ENCODE data around the gene PTPRN2.
"Not testable (repeated sequence)": the region's sequence is repeated elsewhere in the genome, so short reads cannot be mapped to it uniquely, and the experiment has no call there.

PTPRN2 gene

DNA sequence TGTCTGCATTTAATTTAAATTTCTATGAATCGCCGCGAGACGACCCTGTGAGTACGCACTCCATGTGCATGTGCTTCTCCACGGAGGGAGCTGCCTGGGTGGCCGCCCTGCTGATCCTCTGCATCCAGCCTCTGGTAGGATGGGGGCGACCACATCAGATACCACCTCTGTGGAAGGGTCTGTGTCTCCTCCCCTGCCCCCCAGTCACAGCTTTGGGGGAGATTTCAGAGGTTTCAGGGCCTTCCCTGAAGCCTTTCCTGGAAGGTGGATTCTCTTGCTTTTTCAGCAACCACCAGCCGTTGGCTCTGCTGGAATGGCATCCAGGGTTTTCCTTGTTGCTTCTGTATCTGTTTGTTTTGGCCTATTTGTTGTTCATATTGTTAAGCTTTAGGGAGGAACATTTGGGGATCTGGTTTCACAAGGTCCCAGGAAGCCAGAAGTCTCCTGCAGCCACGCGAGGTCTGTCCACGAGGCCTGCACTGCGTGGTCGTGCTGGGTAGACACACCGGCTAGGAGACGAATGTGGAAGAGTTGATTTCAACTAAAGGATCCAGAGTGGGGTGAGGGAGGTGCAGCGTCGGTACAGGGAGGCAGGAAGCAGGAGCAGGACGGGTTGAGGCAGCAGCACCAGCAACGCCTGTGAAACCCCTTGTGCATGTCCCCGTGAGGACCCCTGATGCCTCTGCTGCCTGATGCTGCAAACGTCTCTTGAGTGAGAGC is 329.1 kb downstream of the PTPRN2 start:
- DNase-seq: no peak

DNA sequence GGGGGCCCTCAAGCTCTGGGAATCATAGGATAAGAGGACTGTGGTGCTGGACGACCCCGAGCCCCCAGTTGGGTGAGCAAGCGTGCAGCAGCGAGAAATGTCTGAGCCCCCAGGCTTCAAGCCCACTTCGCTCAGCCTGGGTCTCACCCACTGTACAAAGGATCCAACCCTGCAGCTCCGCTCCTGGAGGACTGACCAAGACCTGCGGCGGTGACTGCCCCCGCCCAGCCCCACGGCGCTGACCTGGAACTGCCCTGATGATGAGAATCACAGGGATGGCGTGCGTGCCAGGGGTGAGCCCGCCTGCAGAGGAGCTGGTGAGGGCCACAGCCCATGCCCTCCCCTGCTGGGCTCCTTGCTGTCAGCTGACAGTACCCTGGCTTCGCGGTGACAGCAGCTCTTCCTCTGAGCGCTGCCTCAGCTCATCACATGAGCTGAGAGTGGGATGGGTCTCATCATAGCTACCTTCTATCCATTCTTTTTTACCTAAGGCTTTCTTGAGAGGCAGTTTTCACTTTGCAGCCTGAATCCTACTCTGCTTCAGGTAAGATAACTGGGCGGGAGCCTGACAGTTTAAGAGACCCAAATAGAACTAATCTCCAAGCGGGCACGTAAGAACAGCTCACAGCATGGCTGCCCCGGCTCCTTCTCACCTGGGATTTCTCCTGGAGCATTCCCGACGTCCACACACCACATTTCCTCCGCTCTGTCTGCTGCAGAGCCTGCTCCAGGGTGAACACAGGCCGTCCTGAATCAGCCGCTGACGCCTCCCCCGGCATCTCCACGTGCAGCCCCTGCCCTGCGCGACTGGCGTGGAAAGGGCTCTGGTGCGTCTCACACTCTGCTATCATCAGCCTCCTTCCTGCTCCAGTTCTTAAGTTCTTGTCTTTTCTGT is 329.9 kb downstream of the PTPRN2 start:
- DNase-seq: no peak

GRCh38 chr7:158257001-158257400 is 330.6 kb downstream of the PTPRN2 start:
- no peak for DNase-seq

DNA sequence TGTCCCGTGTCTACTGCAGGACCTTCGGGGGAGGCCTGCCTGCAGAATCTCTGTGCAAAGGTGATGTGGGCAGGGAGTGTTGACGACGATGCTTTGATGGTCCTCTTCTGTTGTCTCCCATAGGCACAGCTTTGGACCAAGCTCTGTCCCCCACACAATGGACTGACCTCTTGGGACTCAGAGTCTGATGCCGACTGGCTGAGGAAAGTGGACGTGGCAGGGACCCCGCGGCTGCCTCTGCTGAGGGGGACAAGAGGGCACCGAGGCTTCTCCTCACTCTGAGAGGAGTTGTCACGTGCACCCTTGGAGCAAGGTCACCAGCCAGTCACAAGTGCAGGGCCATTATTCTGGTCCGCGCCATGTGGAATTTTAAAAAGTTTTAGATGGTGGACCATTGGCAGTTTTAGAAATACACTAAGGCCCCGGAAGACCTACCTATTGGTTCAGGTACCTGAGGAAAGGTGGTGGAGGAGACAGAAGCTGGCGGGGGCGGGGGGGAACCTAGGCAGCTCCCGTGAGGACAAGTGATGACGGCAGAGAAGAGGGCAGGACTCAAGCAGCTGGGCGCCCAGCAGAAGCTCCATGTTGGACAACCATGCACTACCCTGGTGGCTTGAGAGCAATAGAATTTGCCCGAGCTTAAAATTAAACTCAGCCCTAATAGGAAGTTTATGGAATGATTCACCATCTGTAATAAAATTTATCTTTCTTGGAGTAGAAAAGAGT is 331.4 kb downstream of the PTPRN2 start:
- DNase-seq: no peak

DNA sequence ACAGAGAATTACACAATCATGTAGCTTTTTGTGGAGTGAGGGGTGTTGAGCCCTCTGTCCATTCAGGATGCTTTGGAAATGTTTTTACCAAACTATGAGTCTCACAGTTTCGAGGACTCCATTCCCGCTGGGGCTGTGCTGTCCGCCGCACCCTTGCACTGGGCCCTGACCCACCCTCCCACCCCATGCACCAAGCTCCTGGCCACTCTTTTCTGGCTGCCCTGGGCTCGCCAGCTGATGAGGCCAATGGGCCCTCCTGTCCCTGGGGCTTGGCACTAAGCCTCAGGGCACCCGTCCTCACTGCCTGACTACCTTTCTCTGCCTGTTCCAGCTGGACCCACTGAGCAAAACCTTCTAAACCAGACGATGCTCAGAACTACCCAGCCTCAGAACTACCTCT is 332.1 kb downstream of the PTPRN2 start:
- DNase-seq: no peak

DNA sequence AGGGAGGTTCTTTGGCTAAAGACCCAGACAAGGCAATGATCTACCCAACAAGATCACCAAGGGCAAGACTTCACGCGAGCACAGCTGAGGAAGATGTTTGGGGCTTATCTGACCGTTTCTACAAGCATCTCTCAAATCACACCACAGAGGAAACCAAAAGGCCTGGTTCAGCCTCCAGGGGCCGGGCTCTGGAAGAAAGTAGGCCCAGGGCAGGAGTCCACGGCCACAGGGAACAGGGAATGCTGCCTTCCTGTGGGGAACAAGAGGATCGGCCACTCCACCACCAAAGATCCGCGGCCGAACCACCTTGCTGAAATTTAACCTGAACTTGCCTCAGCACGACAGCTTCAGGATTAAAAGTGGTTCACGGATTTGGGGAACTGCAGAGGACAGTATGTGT is 332.5 kb downstream of the PTPRN2 start:
- no peak for DNase-seq

- DNase-seq: not testable (repeated sequence)
Measured at GRCh38 chr7:158253670-158254045, 334.0 kb downstream of the PTPRN2 start.

GRCh38 chr7:158252837-158253669 is 334.6 kb downstream of the PTPRN2 start:
- no peak for DNase-seq

DNA sequence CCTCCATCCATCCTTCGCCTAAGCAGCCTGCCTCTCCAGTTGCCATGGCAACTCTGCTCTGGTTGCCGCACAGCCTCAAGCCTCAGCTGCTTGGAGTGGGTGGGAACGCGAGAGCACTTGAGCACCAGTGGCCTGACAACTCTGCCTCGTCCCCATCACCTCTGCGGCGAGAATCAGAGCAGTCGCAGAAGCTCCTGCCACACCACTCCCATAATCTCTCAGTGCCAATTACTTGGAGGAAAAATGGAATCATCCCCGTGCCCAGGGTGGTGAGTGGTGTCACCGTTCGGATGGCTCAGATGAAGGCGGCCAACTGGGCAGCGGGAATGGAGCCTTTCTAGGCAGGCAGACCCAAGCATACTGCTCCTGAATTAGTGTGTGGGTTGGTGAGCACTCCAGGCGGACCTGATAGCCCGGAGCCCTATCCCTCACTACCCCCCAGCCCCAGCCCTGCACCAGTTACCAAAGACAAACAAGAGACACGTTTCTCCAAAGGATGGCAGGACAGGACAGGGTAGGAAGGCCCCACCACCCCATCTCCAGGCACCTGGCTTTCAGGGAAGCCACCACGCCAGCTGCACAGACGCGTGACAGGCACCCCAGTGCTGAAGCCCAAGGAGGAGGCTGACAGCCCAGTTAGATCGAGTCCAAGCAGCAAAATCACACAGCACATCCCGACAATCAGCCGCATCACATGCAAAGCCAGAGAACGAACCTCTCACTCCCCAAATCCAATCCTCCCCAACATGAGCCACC is 335.4 kb downstream of the PTPRN2 start:
- DNase-seq: no peak

DNA sequence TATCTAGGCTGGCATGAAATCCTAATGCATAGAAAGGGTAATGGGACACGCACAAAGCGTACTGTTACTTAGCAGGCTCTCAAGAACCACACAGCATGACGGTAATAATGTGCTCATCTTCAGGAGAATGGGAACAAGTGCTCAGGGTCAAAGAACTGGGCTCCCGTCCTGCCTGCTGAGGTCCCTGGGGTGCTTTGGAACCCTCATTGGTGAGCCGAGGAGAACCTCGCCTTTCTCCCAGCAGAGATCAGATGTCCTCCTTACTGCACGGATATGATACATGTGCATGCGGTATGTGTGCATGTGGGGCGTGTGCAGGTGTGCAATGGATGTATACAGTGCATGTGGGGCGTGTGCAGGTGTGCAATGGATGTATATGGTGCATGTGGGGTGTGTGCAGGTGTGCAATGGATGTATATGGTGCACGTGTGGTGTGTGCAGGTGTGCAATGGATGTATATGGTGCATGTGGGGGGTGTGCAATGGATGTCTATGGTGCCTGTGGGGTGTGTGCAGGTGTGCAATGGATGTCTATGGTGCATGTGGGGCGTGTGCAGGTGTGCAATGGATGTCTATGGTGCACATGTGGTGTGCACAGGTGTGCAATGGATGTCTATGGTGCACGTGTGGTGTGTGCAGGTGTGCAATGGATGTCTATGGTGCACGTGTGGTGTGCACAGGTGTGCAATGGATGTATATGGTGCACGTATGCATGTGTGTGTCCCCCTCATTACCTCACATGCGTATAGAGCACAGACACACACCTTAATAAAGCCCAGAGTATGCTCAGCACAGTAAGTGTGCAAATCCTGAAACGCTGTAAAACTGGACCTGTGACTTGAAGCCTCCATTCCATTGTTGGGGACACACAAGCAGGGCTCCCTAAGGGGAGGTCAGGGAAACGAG is 336.3 kb downstream of the PTPRN2 start:
- DNase-seq: no peak

DNA sequence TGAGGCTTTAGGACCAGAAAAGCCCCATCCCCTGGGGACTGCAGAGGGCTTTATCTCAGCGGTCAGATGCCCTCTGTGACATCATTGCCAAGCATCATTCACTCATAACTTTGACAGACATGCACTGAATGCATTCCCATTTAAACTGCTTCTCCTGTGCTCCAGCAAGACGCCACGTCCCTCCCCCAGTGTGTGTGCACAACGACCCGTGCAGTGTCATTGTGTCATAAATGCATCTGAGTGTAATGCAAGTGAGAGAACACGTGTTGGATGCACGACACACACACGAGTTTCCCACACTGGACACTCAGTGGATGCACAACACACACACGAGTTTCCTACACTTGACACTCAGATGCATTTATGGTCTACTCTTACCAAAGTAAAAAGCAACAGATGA is 337.9 kb downstream of the PTPRN2 start:
- no peak for DNase-seq

- DNase-seq: no peak
Measured at GRCh38 chr7:158248816-158249215, 338.8 kb downstream of the PTPRN2 start.

- DNase-seq: no peak
Measured at GRCh38 chr7:158247758-158248487, 339.7 kb downstream of the PTPRN2 start.

GRCh38 chr7:158246960-158247673 is 340.5 kb downstream of the PTPRN2 start:
- no peak for DNase-seq

DNA sequence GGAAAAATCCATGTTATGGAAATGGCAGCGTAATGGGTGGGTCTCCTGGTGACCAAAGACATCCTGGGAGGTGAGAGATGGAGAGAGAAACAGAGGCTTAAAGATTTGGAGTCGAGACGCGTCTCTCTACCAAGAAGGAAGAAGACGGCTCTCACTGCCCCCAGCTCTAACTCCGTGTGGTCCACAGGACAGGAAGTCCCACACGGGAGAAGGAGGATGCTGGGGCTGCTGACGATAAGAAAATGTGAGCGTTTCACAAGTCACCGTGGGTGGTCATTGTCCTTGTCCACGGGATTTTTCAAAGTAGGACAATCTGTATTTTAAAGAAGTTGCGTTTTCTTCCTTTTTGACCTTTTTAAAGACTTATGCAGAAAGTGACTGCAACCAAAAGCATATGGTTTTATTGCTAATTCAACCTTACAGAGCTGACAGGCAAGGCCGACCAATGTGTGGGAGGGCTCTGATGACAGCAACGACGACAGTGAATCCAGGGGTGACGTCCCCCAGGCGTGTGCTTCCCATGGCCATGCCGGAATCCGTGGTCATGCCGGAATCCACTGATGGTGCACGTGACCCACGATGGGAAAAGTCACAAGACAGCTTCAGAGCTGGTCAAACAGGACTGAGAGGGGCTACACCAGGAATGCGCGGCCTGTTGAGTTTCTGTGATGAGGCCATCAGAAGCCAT is 341.2 kb downstream of the PTPRN2 start:
- no peak for DNase-seq

DNA sequence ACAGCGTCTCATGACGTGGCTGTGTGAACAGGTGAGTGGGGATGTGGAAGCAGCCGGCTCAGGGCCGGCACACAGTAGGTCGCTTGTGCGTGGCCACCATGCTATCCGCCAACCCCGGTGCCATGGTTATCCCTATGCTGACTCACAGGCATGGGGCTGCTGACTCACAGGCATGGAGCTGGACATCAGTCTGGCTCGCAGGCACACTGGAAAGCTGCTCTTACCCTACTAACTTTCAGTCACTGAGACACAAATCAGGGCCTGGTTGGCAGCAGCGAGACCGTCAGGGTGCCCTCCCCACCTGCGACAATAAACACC is 341.9 kb downstream of the PTPRN2 start:
- no peak for DNase-seq

GRCh38 chr7:158244873-158245723 is 342.5 kb downstream of the PTPRN2 start:
- DNase-seq: no peak

- no peak for DNase-seq
Measured at GRCh38 chr7:158244430-158244829, 343.2 kb downstream of the PTPRN2 start.
